OCI-LY7 (cell line): ENCODE data around the gene ANO10. TPM values are rescaled to one million over a fixed set of nuclear protein-coding genes. Genes with fewer than 3 reads are reported as not detected.

Experiments
- BruUV-seq: library from RNA; stranded (reverse); fragments of 400-500 nt; replicated peaks from 2 replicates; lab custom pipeline; 2021; lab: Mats Ljungman, UMichigan
- CTCF ChIA-PET: fragments of 300-600 bp; sonication (Branson Sonifier 250); formaldehyde crosslinking; loops from one replicate; lab custom pipeline; 2022; ENCODE audit warnings: antibody characterized with exemption; ENCODE audit not compliant: unreplicated experiment; lab: Charles Lee
- POLR2A ChIA-PET: fragments of 300-600 bp; sonication (Branson Sonifier 250); formaldehyde crosslinking; loops from one replicate; lab custom pipeline; 2022; ENCODE audit warnings: antibody characterized with exemption; lab: Charles Lee
- DNase-seq: peaks from one replicate; pipeline ENCODE4 v3.0.0-alpha.2; 2015; ENCODE audit warnings: low spot score
- H2AFZ ChIP-seq: fragments of 200-600 bp; sonication (generic), shearing (Covaris generic); 2 replicates; pipeline ENCODE4 v1.6.1; 2014; ENCODE audit warnings: mild to moderate bottlenecking, antibody characterized with exemption, low read length, moderate library complexity
- H3K27ac ChIP-seq: fragments of 200-600 bp; sonication (generic); 2 replicates; pipeline ENCODE4 v1.5.1; 2014; ENCODE audit warnings: mixed run types, low read depth, mild to moderate bottlenecking, moderate library complexity, low read length, inconsistent platforms; ENCODE audit not compliant: poor library complexity, severe bottlenecking
- H3K36me3 ChIP-seq: fragments of 200-600 bp; sonication (generic); 2 replicates; pipeline ENCODE4 v1.6.1; 2014; ENCODE audit warnings: mild to moderate bottlenecking, antibody characterized with exemption, low read length, moderate library complexity, mixed read lengths; ENCODE audit not compliant: insufficient read depth
- H3K4me1 ChIP-seq: fragments of 200-600 bp; sonication (generic); 2 replicates; pipeline ENCODE4 v1.5.1; 2014; ENCODE audit warnings: mild to moderate bottlenecking, low read length; ENCODE audit not compliant: insufficient read depth, poor library complexity, severe bottlenecking
- H3K4me2 ChIP-seq: fragments of 200-600 bp; sonication (generic); 2 replicates; pipeline ENCODE4 v1.6.1; 2014; ENCODE audit warnings: mild to moderate bottlenecking, low read length
- H3K4me3 ChIP-seq: fragments of 200-600 bp; sonication (generic); 2 replicates; pipeline ENCODE4 v1.5.1; 2014; ENCODE audit warnings: mild to moderate bottlenecking, low read depth, low read length; ENCODE audit not compliant: poor library complexity, severe bottlenecking
- H3K79me2 ChIP-seq: fragments of 200-600 bp; sonication (generic); 2 replicates; pipeline ENCODE4 v1.6.1; 2016; ENCODE audit warnings: low read depth, mild to moderate bottlenecking, low read length, moderate library complexity, mixed read lengths; ENCODE audit not compliant: insufficient read depth
- H3K9me2 ChIP-seq: fragments of 200-600 bp; sonication (generic); 2 replicates; pipeline ENCODE4 v1.6.1; 2016; ENCODE audit warnings: mild to moderate bottlenecking, low read length, mixed read lengths; ENCODE audit not compliant: insufficient read depth
- H3K9me3 ChIP-seq: fragments of 200-600 bp; sonication (generic); 2 replicates; pipeline ENCODE4 v1.6.1; 2014; ENCODE audit warnings: mild to moderate bottlenecking, mixed run types, low read length, mixed read lengths
- H4K20me1 ChIP-seq: fragments of 200-600 bp; sonication (generic); 2 replicates; pipeline ENCODE4 v1.6.1; 2014; ENCODE audit warnings: mild to moderate bottlenecking, antibody characterized with exemption, low read length, moderate library complexity, mixed read lengths; ENCODE audit not compliant: insufficient read depth
- CTCF ChIP-seq: fragments of 200-600 bp; sonication (generic); conservative IDR thresholded peaks from 2 replicates; pipeline ENCODE4 v1.5.1; 2014; ENCODE audit warnings: mild to moderate bottlenecking, antibody characterized with exemption, low read length, moderate library complexity, mixed read lengths
- EZH2phosphoT487 ChIP-seq: fragments of 200-600 bp; sonication (generic); IDR thresholded peaks from 2 replicates; pipeline ENCODE4 v1.6.1; 2018; ENCODE audit warnings: low read depth, borderline replicate concordance, mild to moderate bottlenecking, mixed run types, antibody characterized with exemption, low read length, moderate library complexity, mixed read lengths
- intact Hi-C: fragments of 100-400 bp; cut with micrococcal nuclease; formaldehyde crosslinking; loops from one replicate; pipeline ENCODE4 v1.10.0; 2022; ENCODE audit not compliant: unreplicated experiment
- total RNA-seq, 2 experiments: library from RNA; depleted of rRNA in 1 of 2; stranded (reverse); fragments of >200 nt in 1 of 2; shearing (Covaris generic) in 1 of 2; gene quantifications; 2 replicates each; pipeline ENCODE4 v1.2.3, GENCODE V29; 2014 to 2022

Gene ANO10
- total RNA-seq, 2 experiments from 2014 or later = 2.2 to 5.8 TPM

GRCh38 chr3:43533009-43533408 is 88.8 kb downstream of the ANO10 start:
- Histone ChIP-seq H3K9me3 (no peaks in the 10 kb centered on the region), H3K4me2 (no peak overlapping the region), H3K27ac (no peak overlapping the region), H3K36me3 (no peaks in the 10 kb centered on the region), H2AFZ (no peak overlapping the region), H4K20me1 (no peaks in the 10 kb centered on the region), H3K79me2 (no peaks in the 10 kb centered on the region), H3K4me3 (no peak overlapping the region), H3K9me2 (no peaks in the 10 kb centered on the region), H3K4me1 (no peaks in the 10 kb centered on the region)
- intact Hi-C loops = no loop called here
- ChIA-PET POLR2A (no interaction called here), CTCF (no interaction called here)
- BruUV-seq = no TSS peak
- DNase-seq = no peak
- TF ChIP-seq EZH2phosphoT487 (no peak), CTCF (no peak)

GRCh38 chr3:43531835-43532234 is 90.0 kb downstream of the ANO10 start:
- Histone ChIP-seq H4K20me1 (no peaks in the 10 kb centered on the region), H3K27ac (no peak overlapping the region), H3K36me3 (no peaks in the 10 kb centered on the region), H3K9me3 (no peaks in the 10 kb centered on the region), H2AFZ (no peak overlapping the region), H3K4me2 (no peak overlapping the region), H3K4me3 (no peak overlapping the region), H3K9me2 (no peaks in the 10 kb centered on the region), H3K79me2 (no peaks in the 10 kb centered on the region), H3K4me1 (no peaks in the 10 kb centered on the region)
- DNase-seq = no peak
- intact Hi-C loops = no loop called here
- CTCF ChIA-PET = no interaction called here
- BruUV-seq = no TSS peak
- POLR2A ChIA-PET = interaction anchor here (0.7 kb wide), 2 partner anchors 9 to 542 kb away, joined by 3 read pairs; no protein-coding TSS in a partner anchor
- TF ChIP-seq EZH2phosphoT487 (no peak), CTCF (no peak)

GRCh38 chr3:43528498-43529099 is 93.2 kb downstream of the ANO10 start:
- POLR2A ChIA-PET = no interaction called here
- Histone ChIP-seq H2AFZ (no peak overlapping the region), H3K4me1 (no peaks in the 10 kb centered on the region), H3K27ac (no peak overlapping the region), H3K9me2 (no peaks in the 10 kb centered on the region), H4K20me1 (no peaks in the 10 kb centered on the region), H3K4me2 (no peak overlapping the region), H3K36me3 (no peaks in the 10 kb centered on the region), H3K4me3 (no peak overlapping the region), H3K9me3 (no peaks in the 10 kb centered on the region), H3K79me2 (no peaks in the 10 kb centered on the region)
- no peak for DNase-seq
- CTCF ChIA-PET = no interaction called here
- no peak for TF ChIP-seq CTCF
- no peak for TF ChIP-seq EZH2phosphoT487
- BruUV-seq = no TSS peak
- intact Hi-C loops = no loop called here
